HEK293 (cell line): Measurements from ENCODE around the gene PCDH15.

ENCODE experiments used
- CTCF ChIA-PET: fragments of 350-600 bp; formaldehyde crosslinking; extraction: SDS; loops from one replicate; lab custom pipeline; 2021; ENCODE audit warnings: antibody characterized with exemption; lab: Yijun Ruan, JAX
- POLR2A ChIA-PET: fragments of 300-600 bp; formaldehyde crosslinking; extraction: SDS; loops from one replicate; lab custom pipeline; 2020; ENCODE audit warnings: antibody characterized with exemption, inconsistent platforms; lab: Yijun Ruan, JAX
- H3K27ac ChIP-seq: fragments of 200-500 bp; sonication (Bioruptor generic); 2 replicates; pipeline ENCODE4 v1.5.1; 2014; ENCODE audit warnings: low read depth, low read length, control low read depth, inconsistent platforms; ENCODE audit errors: extremely low read depth
- H3K36me3 ChIP-seq, 2 experiments: fragments of 200-500 bp in 1 of 2; sonication (Bioruptor generic) in 1 of 2; 1 replicate in 1 of 2; 2 replicates in 1 of 2; pipeline ENCODE4 v1.5.1; 2014 to 2017; ENCODE audit warnings: inconsistent platforms in 2 of 2, low read length in 2 of 2; ENCODE audit not compliant: control insufficient read depth in 2 of 2, insufficient read depth in 1 of 2
- H3K4me1 ChIP-seq: fragments of 200-500 bp; sonication (Bioruptor generic); 2 replicates; pipeline ENCODE4 v1.5.1; 2014; ENCODE audit warnings: mild to moderate bottlenecking, low read length, inconsistent platforms; ENCODE audit not compliant: control insufficient read depth, insufficient read depth
- H3K4me3 ChIP-seq: 2 replicates; pipeline ENCODE4 v1.5.1; 2011; ENCODE audit warnings: low read depth, mild to moderate bottlenecking, control low read depth, low read length, moderate library complexity
- H3K9me3 ChIP-seq: fragments of 200-500 bp; sonication (Bioruptor generic); 2 replicates; pipeline ENCODE4 v1.5.1; 2014; ENCODE audit warnings: low read depth, low read length, inconsistent platforms; ENCODE audit not compliant: control insufficient read depth, insufficient read depth
- GLIS2 ChIP-seq: fragments of 450-650 bp; formaldehyde crosslinking; IDR thresholded peaks from 2 replicates; pipeline ENCODE4 v1.5.1; 2016; ENCODE audit warnings: missing biosample characterization, missing genetic modification characterization
- HOXA7 ChIP-seq: sonication (generic); formaldehyde crosslinking; IDR thresholded peaks from 2 replicates; pipeline ENCODE4 v1.8.1; 2022; ENCODE audit warnings: missing genetic modification reagents, borderline replicate concordance
- HOXD13 ChIP-seq: sonication (generic); formaldehyde crosslinking; IDR thresholded peaks from 2 replicates; pipeline ENCODE4 v1.8.0; 2022; ENCODE audit warnings: missing genetic modification reagents, borderline replicate concordance
- KLF9 ChIP-seq: fragments of 450-650 bp; formaldehyde crosslinking; IDR thresholded peaks from 2 replicates; pipeline ENCODE4 v1.5.1; 2016; ENCODE audit warnings: missing biosample characterization, missing genetic modification characterization, low read depth
- PRDM1 ChIP-seq: fragments of 450-650 bp; formaldehyde crosslinking; IDR thresholded peaks from 2 replicates; pipeline ENCODE4; 2016; ENCODE audit warnings: missing biosample characterization, missing genetic modification characterization
- SETDB1 ChIP-seq: IDR thresholded peaks from one replicate; pipeline ENCODE4 v1.6.1; 2017; ENCODE audit warnings: mild to moderate bottlenecking, low read length, moderate library complexity, mixed read lengths; ENCODE audit not compliant: insufficient read length
- ZBTB17 ChIP-seq: fragments of 450-650 bp; formaldehyde crosslinking; IDR thresholded peaks from 2 replicates; pipeline ENCODE4 v1.5.1; 2016; ENCODE audit warnings: missing biosample characterization, missing genetic modification characterization
- ZFP37 ChIP-seq: fragments of 450-650 bp; formaldehyde crosslinking; IDR thresholded peaks from 2 replicates; pipeline ENCODE4 v1.5.1; 2016; ENCODE audit warnings: missing biosample characterization, missing genetic modification characterization
- ZIC2 ChIP-seq: fragments of 450-650 bp; formaldehyde crosslinking; IDR thresholded peaks from 2 replicates; pipeline ENCODE4 v1.5.1; 2016; ENCODE audit warnings: missing biosample characterization, missing genetic modification characterization
- ZNF112 ChIP-seq: fragments of 450-650 bp; formaldehyde crosslinking; IDR thresholded peaks from 2 replicates; pipeline ENCODE4 v1.5.0; 2017; ENCODE audit warnings: missing biosample characterization, missing genetic modification characterization
- ZNF174 ChIP-seq: fragments of 450-650 bp; formaldehyde crosslinking; IDR thresholded peaks from 2 replicates; pipeline ENCODE4 v1.5.0; 2017; ENCODE audit warnings: missing biosample characterization, mild to moderate bottlenecking, missing genetic modification characterization
- ZNF211 ChIP-seq: fragments of 450-650 bp; formaldehyde crosslinking; IDR thresholded peaks from 2 replicates; pipeline ENCODE4 v1.5.1; 2016; ENCODE audit warnings: low read depth, missing biosample characterization, missing genetic modification characterization
- ZNF239 ChIP-seq: fragments of 450-650 bp; formaldehyde crosslinking; IDR thresholded peaks from 2 replicates; pipeline ENCODE4 v1.5.1; 2016; ENCODE audit warnings: missing biosample characterization, missing genetic modification characterization
- ZNF24 ChIP-seq: fragments of 450-650 bp; formaldehyde crosslinking; IDR thresholded peaks from 2 replicates; pipeline ENCODE4 v1.5.1; 2016; ENCODE audit warnings: missing biosample characterization, missing genetic modification characterization
- ZNF366 ChIP-seq: fragments of 450-650 bp; formaldehyde crosslinking; conservative IDR thresholded peaks from 2 replicates; pipeline ENCODE4 v1.5.1; 2016; ENCODE audit warnings: missing biosample characterization, missing genetic modification characterization
- ZNF391 ChIP-seq: fragments of 450-650 bp; formaldehyde crosslinking; IDR thresholded peaks from 2 replicates; pipeline ENCODE4 v1.5.1; 2016; ENCODE audit warnings: low read depth, missing biosample characterization, missing genetic modification characterization, borderline replicate concordance
- ZNF426 ChIP-seq: fragments of 450-650 bp; formaldehyde crosslinking; IDR thresholded peaks from 2 replicates; pipeline ENCODE4 v1.5.1; 2017; ENCODE audit warnings: missing biosample characterization, missing genetic modification characterization, mild to moderate bottlenecking, inconsistent platforms, moderate library complexity
- ZNF510 ChIP-seq: fragments of 450-650 bp; formaldehyde crosslinking; IDR thresholded peaks from 2 replicates; pipeline ENCODE4 v1.5.1; 2018; ENCODE audit warnings: mild to moderate bottlenecking, missing genetic modification characterization, missing biosample characterization; ENCODE audit not compliant: insufficient replicate concordance
- ZNF521 ChIP-seq: fragments of 450-650 bp; formaldehyde crosslinking; IDR thresholded peaks from 2 replicates; pipeline ENCODE4 v1.5.1; 2017; ENCODE audit warnings: missing biosample characterization, mild to moderate bottlenecking, missing genetic modification characterization
- ZNF596 ChIP-seq: fragments of 450-650 bp; IDR thresholded peaks from 2 replicates; pipeline ENCODE4 v1.5.0; 2018; ENCODE audit warnings: missing biosample characterization, mild to moderate bottlenecking, missing genetic modification characterization, moderate library complexity
- ZNF626 ChIP-seq: fragments of 450-650 bp; sonication (Bioruptor Pico); formaldehyde crosslinking; IDR thresholded peaks from 2 replicates; pipeline ENCODE4 v1.5.1; 2018; ENCODE audit warnings: missing biosample characterization, missing genetic modification characterization, inconsistent platforms
- ZNF660 ChIP-seq: fragments of 450-650 bp; IDR thresholded peaks from 2 replicates; pipeline ENCODE4 v1.5.1; 2018; ENCODE audit warnings: missing biosample characterization, mild to moderate bottlenecking, missing genetic modification characterization
- TF ChIP-seq, protein P1 (sequence below): fragments of 450-650 bp; formaldehyde crosslinking; IDR thresholded peaks from 2 replicates; pipeline ENCODE4 v1.5.1; 2016; ENCODE audit warnings: missing biosample characterization, missing genetic modification characterization
- TF ChIP-seq, protein P2 (sequence below): fragments of 450-650 bp; IDR thresholded peaks from 2 replicates; pipeline ENCODE4 v1.5.1; 2018; ENCODE audit warnings: missing biosample characterization, mild to moderate bottlenecking, missing genetic modification characterization
- TF ChIP-seq, protein P3 (sequence below): fragments of 450-650 bp; formaldehyde crosslinking; IDR thresholded peaks from 2 replicates; pipeline ENCODE4 v1.5.1; 2016; ENCODE audit warnings: missing biosample characterization, missing genetic modification characterization, low read depth
- TF ChIP-seq, protein P4 (sequence below): fragments of 450-650 bp; formaldehyde crosslinking; IDR thresholded peaks from 2 replicates; pipeline ENCODE4 v1.5.1; 2017; ENCODE audit warnings: missing biosample characterization, missing genetic modification characterization

PCDH15 gene

GRCh38 chr10:54656643-54657042 lies 144.4 kb downstream of the PCDH15 start (continued):
- TF ChIP-seq ZNF521 = no peak
- no peak for TF ChIP-seq ZNF510 (tag by site-specific recombination)

GRCh38 chr10:54653518-54653917 lies 147.5 kb downstream of the PCDH15 start:
- Histone ChIP-seq H3K4me1 (no peaks in the 10 kb centered on the region), H3K4me3 (no peak overlapping the region), H3K9me3 (no peaks in the 10 kb centered on the region), H3K36me3 (no peaks in the 10 kb centered on the region), H3K27ac (no peak overlapping the region)
- ChIA-PET CTCF (no interaction called here), POLR2A (no interaction called here)
- TF ChIP-seq SETDB1 (no peak), ZBTB17 (no peak), ZNF391 (tag by site-specific recombination) (no peak), ZNF239 (tag by site-specific recombination) (no peak), ZNF174 (tag by site-specific recombination) (no peak), PRDM1 (no peak), HOXA7 (CRISPR knock-in tag) (no peak), ZIC2 (no peak), ZFP37 (no peak)
- TF ChIP-seq, protein P1, sequence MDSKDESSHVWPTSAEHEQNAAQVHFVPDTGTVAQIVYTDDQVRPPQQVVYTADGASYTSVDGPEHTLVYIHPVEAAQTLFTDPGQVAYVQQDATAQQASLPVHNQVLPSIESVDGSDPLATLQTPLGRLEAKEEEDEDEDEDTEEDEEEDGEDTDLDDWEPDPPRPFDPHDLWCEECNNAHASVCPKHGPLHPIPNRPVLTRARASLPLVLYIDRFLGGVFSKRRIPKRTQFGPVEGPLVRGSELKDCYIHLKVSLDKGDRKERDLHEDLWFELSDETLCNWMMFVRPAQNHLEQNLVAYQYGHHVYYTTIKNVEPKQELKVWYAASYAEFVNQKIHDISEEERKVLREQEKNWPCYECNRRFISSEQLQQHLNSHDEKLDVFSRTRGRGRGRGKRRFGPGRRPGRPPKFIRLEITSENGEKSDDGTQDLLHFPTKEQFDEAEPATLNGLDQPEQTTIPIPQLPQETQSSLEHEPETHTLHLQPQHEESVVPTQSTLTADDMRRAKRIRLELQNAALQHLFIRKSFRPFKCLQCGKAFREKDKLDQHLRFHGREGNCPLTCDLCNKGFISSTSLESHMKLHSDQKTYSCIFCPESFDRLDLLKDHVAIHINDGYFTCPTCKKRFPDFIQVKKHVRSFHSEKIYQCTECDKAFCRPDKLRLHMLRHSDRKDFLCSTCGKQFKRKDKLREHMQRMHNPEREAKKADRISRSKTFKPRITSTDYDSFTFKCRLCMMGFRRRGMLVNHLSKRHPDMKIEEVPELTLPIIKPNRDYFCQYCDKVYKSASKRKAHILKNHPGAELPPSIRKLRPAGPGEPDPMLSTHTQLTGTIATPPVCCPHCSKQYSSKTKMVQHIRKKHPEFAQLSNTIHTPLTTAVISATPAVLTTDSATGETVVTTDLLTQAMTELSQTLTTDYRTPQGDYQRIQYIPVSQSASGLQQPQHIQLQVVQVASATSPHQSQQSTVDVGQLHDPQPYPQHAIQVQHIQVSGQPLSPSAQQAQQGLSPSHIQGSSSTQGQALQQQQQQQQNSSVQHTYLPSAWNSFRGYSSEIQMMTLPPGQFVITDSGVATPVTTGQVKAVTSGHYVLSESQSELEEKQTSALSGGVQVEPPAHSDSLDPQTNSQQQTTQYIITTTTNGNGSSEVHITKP = no peak
- TF ChIP-seq, protein P2, sequence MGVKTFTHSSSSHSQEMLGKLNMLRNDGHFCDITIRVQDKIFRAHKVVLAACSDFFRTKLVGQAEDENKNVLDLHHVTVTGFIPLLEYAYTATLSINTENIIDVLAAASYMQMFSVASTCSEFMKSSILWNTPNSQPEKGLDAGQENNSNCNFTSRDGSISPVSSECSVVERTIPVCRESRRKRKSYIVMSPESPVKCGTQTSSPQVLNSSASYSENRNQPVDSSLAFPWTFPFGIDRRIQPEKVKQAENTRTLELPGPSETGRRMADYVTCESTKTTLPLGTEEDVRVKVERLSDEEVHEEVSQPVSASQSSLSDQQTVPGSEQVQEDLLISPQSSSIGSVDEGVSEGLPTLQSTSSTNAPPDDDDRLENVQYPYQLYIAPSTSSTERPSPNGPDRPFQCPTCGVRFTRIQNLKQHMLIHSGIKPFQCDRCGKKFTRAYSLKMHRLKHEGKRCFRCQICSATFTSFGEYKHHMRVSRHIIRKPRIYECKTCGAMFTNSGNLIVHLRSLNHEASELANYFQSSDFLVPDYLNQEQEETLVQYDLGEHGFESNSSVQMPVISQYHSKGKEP (tag by site-specific recombination) = no peak

DNA sequence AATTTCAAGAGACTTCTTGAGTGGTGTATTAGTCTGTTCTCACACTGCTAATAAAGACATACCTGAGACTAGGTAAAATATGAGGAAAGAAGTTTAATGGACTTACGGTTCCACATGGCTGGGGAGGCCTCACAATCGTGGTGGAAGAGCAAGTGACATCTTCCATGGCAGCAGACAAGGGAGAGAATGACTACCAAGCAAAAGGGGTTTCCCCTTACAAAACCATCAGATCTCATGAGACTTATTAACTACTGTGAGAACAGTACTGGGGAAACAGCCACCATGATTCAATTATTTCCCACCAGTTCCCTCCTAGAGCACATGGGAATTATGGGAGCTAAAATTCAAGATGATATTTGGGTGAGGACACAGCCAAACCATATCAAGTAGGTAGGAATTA lies 150.5 kb downstream of the PCDH15 start:
- H3K9me3 ChIP-seq = no peaks in the 10 kb centered on the region
- no peak overlapping the region for H3K27ac ChIP-seq
- TF ChIP-seq ZNF366 = no peak
- TF ChIP-seq GLIS2 (tag by site-specific recombination) = no peak
- no peak for TF ChIP-seq ZNF211 (tag by site-specific recombination)
- H3K36me3 ChIP-seq = no peaks in the 10 kb centered on the region
- H3K4me1 ChIP-seq = no peaks in the 10 kb centered on the region
- ChIA-PET CTCF (interaction anchor here (0.6 kb wide), 1 partner anchor 248 kb away, joined by 3 read pairs; no protein-coding TSS in a partner anchor), POLR2A (no interaction called here)
- no peak overlapping the region for H3K4me3 ChIP-seq

DNA sequence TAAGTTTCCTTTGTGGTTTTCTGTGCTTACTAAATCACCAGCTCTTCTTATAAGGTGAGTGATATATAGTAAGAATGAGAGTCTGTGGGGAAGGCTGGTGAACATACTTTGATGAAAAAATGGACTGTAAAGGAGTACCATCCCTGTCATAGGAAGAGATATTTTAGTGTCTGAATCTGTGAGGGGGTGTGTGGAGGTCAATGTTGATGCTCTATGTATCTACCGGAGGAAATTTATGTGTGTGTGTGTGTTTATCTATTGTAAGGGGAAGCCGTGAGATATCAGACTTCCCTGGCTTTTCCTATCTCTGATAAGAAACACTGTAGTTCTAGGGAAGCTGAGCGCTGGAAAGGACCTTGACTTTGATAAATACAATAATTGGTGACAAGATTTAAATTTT lies 179.0 kb downstream of the PCDH15 start:
- ChIA-PET POLR2A (no interaction called here), CTCF (no interaction called here)
- no peak overlapping the region for H3K4me3 ChIP-seq
- H3K9me3 ChIP-seq = no peaks in the 10 kb centered on the region
- no peaks in the 10 kb centered on the region for H3K4me1 ChIP-seq
- no peak overlapping the region for H3K27ac ChIP-seq
- H3K36me3 ChIP-seq = no peaks in the 10 kb centered on the region
- TF ChIP-seq, protein P3, sequence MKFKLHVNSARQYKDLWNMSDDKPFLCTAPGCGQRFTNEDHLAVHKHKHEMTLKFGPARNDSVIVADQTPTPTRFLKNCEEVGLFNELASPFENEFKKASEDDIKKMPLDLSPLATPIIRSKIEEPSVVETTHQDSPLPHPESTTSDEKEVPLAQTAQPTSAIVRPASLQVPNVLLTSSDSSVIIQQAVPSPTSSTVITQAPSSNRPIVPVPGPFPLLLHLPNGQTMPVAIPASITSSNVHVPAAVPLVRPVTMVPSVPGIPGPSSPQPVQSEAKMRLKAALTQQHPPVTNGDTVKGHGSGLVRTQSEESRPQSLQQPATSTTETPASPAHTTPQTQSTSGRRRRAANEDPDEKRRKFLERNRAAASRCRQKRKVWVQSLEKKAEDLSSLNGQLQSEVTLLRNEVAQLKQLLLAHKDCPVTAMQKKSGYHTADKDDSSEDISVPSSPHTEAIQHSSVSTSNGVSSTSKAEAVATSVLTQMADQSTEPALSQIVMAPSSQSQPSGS = no peak
- TF ChIP-seq ZNF24 (tag by site-specific recombination) = no peak
- TF ChIP-seq ZNF660 (tag by site-specific recombination) = no peak
- TF ChIP-seq ZNF426 (tag by site-specific recombination) = no peak
- TF ChIP-seq, protein P4, sequence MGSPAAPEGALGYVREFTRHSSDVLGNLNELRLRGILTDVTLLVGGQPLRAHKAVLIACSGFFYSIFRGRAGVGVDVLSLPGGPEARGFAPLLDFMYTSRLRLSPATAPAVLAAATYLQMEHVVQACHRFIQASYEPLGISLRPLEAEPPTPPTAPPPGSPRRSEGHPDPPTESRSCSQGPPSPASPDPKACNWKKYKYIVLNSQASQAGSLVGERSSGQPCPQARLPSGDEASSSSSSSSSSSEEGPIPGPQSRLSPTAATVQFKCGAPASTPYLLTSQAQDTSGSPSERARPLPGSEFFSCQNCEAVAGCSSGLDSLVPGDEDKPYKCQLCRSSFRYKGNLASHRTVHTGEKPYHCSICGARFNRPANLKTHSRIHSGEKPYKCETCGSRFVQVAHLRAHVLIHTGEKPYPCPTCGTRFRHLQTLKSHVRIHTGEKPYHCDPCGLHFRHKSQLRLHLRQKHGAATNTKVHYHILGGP (tag by site-specific recombination) = no peak
- no peak for TF ChIP-seq KLF9 (tag by site-specific recombination)
- no peak for TF ChIP-seq ZNF626 (tag by site-specific recombination)
- no peak for TF ChIP-seq ZNF596 (tag by site-specific recombination)
- TF ChIP-seq HOXD13 (CRISPR knock-in tag) = no peak
- no peak for TF ChIP-seq ZNF112 (tag by site-specific recombination)
